ENCODE results near the gene POU3F2. TPM values are rescaled to one million over a fixed set of nuclear protein-coding genes. Genes with fewer than 3 reads are reported as not detected.

POU3F2 gene
- total RNA-seq, 1 experiment from 2014 or later, result not detected

DNA sequence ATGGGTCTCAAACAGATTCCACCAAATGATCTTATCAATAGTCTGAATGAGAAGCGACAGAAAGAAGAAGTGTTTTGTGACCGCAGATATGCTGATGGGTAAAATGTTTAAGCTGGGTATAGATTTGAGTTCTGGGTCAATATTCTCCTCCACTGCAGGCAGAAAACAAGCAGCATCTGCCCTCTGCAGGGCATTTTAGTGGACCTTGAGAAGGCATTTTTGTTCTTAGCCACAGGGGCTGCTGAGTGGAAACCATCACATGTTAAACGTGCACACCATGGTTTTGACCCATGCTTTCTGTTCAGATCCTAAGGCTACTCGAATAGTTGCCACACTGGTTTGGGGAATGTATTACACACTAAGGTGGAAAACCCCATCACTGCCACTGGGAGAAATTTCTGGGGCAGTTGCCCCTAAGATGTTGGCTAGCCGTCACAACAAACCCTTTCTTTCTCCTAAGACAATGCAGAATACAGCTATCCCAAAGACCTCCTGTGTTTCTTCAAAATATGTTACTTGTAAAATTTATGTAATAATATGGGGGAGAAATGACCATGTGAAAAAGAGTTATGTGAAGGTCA is 5.5 kb downstream of the POU3F2 start:
- TF ChIP-seq, protein P1, sequence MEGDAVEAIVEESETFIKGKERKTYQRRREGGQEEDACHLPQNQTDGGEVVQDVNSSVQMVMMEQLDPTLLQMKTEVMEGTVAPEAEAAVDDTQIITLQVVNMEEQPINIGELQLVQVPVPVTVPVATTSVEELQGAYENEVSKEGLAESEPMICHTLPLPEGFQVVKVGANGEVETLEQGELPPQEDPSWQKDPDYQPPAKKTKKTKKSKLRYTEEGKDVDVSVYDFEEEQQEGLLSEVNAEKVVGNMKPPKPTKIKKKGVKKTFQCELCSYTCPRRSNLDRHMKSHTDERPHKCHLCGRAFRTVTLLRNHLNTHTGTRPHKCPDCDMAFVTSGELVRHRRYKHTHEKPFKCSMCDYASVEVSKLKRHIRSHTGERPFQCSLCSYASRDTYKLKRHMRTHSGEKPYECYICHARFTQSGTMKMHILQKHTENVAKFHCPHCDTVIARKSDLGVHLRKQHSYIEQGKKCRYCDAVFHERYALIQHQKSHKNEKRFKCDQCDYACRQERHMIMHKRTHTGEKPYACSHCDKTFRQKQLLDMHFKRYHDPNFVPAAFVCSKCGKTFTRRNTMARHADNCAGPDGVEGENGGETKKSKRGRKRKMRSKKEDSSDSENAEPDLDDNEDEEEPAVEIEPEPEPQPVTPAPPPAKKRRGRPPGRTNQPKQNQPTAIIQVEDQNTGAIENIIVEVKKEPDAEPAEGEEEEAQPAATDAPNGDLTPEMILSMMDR (IDR thresholded peaks at IDR 0.05; ENCODE audit: insufficient read depth in 1 of 2, low read depth in 1 of 2, low read length in 1 of 2, severe bottlenecking in 1 of 2, unreplicated experiment in 1 of 2), result peak; percentile 27 to 57
- Histone ChIP-seq H3K4me3 (ENCODE audit: low read depth, low read length) (no peak overlapping the region), H3K4me1 (peaks cover 12% of the 10 kb centered on the region; the same call in 1 of the 2 replicates), H3K36me3 (ENCODE audit: control insufficient read depth, insufficient read depth, low read length) (no peaks in the 10 kb centered on the region), H3K27me3 (replicated peaks; ENCODE audit: control insufficient read depth, insufficient read depth, low read length) (peaks cover 4% of the 10 kb centered on the region), H3K9me3 (no peaks in the 10 kb centered on the region)
- intact Hi-C loops (cut with micrococcal nuclease; ENCODE audit: unreplicated experiment), result loop anchor here (1.0 kb wide), 2 partner anchors 71 to 792 kb away; no protein-coding TSS in a partner anchor
- DNase-seq, result no peak
- ChIA-PET POLR2A (no interaction called here), CTCF (interaction anchor here (0.9 kb wide), 1 partner anchor 70 kb away, joined by 12 read pairs; no protein-coding TSS in a partner anchor)
- Mint-ChIP-seq H3K27me3 (ENCODE audit: insufficient read depth, unreplicated experiment) (peaks cover 39% of the 10 kb centered on the region), H3K36me3 (ENCODE audit: insufficient read depth, unreplicated experiment) (no peaks in the 10 kb centered on the region), H3K27ac (ENCODE audit: unreplicated experiment) (no peak overlapping the region), H3K4me1 (ENCODE audit: low read depth, unreplicated experiment) (no peaks in the 10 kb centered on the region), H3K9me3 (ENCODE audit: unreplicated experiment) (no peaks in the 10 kb centered on the region), H3K4me3 (ENCODE audit: unreplicated experiment) (no peak overlapping the region)
- no TSS peak for BruUV-seq (replicated peaks)

DNA sequence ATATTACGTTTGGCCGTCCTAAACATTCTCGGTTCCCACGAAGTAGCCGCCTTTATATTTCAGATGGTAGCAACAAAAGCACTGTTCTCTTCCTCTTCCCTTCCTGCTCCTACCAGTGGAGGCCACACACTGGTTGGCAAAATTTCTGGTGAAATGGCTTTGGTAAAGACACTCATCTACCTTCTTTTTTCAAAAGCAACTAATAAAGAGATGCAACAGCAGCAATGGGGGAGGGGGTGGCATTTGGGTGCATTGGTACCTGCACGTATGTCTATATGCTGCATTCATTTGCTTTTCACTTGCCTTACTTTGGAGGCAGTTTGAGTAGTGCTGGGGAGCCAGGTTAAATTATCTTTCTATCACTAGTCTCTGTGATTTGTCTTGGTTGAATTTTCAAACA is 6.0 kb downstream of the POU3F2 start:
- Histone ChIP-seq H3K36me3 (ENCODE audit: control insufficient read depth, insufficient read depth, low read length) (no peaks in the 10 kb centered on the region), H3K9me3 (no peaks in the 10 kb centered on the region), H3K27me3 (replicated peaks; ENCODE audit: control insufficient read depth, insufficient read depth, low read length) (peaks cover 4% of the 10 kb centered on the region), H3K4me1 (peaks cover 8% of the 10 kb centered on the region; the same call in 1 of the 2 replicates), H3K4me3 (ENCODE audit: low read depth, low read length) (no peak overlapping the region)
- POLR2A ChIA-PET, result no interaction called here
- Mint-ChIP-seq H3K4me3 (ENCODE audit: unreplicated experiment) (no peak overlapping the region), H3K27me3 (ENCODE audit: insufficient read depth, unreplicated experiment) (peaks cover 39% of the 10 kb centered on the region), H3K36me3 (ENCODE audit: insufficient read depth, unreplicated experiment) (no peaks in the 10 kb centered on the region), H3K27ac (ENCODE audit: unreplicated experiment) (no peak overlapping the region), H3K4me1 (ENCODE audit: low read depth, unreplicated experiment) (no peaks in the 10 kb centered on the region), H3K9me3 (ENCODE audit: unreplicated experiment) (no peaks in the 10 kb centered on the region)
- CTCF ChIA-PET, result interaction anchor here (0.9 kb wide), 1 partner anchor 71 kb away, joined by 12 read pairs; no protein-coding TSS in a partner anchor
- no peak for DNase-seq
- TF ChIP-seq, protein P1 (IDR thresholded peaks at IDR 0.05; ENCODE audit: insufficient read depth in 1 of 2, low read depth in 1 of 2, low read length in 1 of 2, severe bottlenecking in 1 of 2, unreplicated experiment in 1 of 2), result no peak
- intact Hi-C loops (cut with micrococcal nuclease; ENCODE audit: unreplicated experiment), result no loop called here
- no TSS peak for BruUV-seq (replicated peaks)

DNA sequence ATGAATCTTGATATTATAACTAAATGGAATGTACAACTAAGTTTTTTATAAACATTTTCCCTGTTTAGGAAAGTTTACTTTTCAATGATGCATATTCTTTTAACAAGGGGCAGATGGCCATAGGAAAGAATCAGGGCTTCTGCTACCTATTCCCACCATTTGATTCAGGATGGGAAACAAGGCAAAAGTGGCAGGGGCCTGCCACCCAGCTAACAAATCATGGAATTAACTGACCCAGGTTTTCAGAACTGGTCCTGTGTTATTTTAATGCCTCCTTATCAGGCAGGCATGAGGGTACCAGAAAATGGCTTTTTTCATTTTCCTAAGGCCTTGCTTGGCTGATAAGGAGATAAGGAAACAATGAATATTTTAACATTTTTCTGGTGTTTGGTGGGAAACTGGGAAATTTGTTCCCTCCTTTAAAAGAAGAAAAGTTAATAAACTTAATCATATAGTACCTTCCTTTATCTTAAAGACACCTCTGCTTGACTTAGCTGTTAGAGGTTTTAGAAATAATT is 6.7 kb downstream of the POU3F2 start:
- Mint-ChIP-seq H3K4me3 (ENCODE audit: unreplicated experiment) (no peak overlapping the region), H3K36me3 (ENCODE audit: insufficient read depth, unreplicated experiment) (no peaks in the 10 kb centered on the region), H3K27ac (ENCODE audit: unreplicated experiment) (no peak overlapping the region), H3K9me3 (ENCODE audit: unreplicated experiment) (no peaks in the 10 kb centered on the region), H3K27me3 (ENCODE audit: insufficient read depth, unreplicated experiment) (peaks cover 39% of the 10 kb centered on the region), H3K4me1 (ENCODE audit: low read depth, unreplicated experiment) (no peaks in the 10 kb centered on the region)
- TF ChIP-seq, protein P1 (IDR thresholded peaks at IDR 0.05; ENCODE audit: insufficient read depth in 1 of 2, low read depth in 1 of 2, low read length in 1 of 2, severe bottlenecking in 1 of 2, unreplicated experiment in 1 of 2), result no peak
- H3K9me3 ChIP-seq, result no peaks in the 10 kb centered on the region
- CTCF ChIA-PET, result no interaction called here
- BruUV-seq (replicated peaks), result no TSS peak
- 0 out of 2 replicates have a peak, but pooled peaks cover 4% of the 10 kb centered on the region for H3K4me1 ChIP-seq
- H3K36me3 ChIP-seq (ENCODE audit: control insufficient read depth, insufficient read depth, low read length), result no peaks in the 10 kb centered on the region
- no peak for DNase-seq
- H3K27me3 ChIP-seq (replicated peaks; ENCODE audit: control insufficient read depth, insufficient read depth, low read length), result no peaks in the 10 kb centered on the region; the same call in 1 of the 2 replicates
- H3K4me3 ChIP-seq (ENCODE audit: low read depth, low read length), result no peak overlapping the region
- intact Hi-C loops (cut with micrococcal nuclease; ENCODE audit: unreplicated experiment), result no loop called here
- POLR2A ChIA-PET, result no interaction called here
